H9 (cell line): Measurements from ENCODE around the gene GLMP. TPM values are rescaled to one million over a fixed set of nuclear protein-coding genes. Genes with fewer than 3 reads are reported as not detected.

Experiments used
- DNase-seq: peaks from one replicate; pipeline ENCODE4 v3.0.0-alpha.2; 2017
- H2AFZ ChIP-seq: one replicate; pipeline ENCODE4 v1.6.1; 2013; ENCODE audit warnings: mild to moderate bottlenecking, low read length, control low read depth, moderate library complexity
- H2AK5ac ChIP-seq: 2 replicates; pipeline ENCODE4 v1.6.1; 2013; ENCODE audit warnings: low read length, control low read depth, mixed read lengths; ENCODE audit not compliant: insufficient read length
- H2BK120ac ChIP-seq: one replicate; pipeline ENCODE4 v1.6.1; 2013; ENCODE audit warnings: low read depth, mild to moderate bottlenecking, low read length, control low read depth, inconsistent platforms; ENCODE audit not compliant: poor library complexity, severe bottlenecking
- H2BK12ac ChIP-seq: 2 replicates; pipeline ENCODE4 v1.6.1; 2013; ENCODE audit warnings: low read length, control low read depth, mixed read lengths, low read depth; ENCODE audit not compliant: insufficient read length
- H2BK15ac ChIP-seq: 2 replicates; pipeline ENCODE4 v1.6.1; 2013; ENCODE audit warnings: low read depth, low read length, control low read depth
- H2BK20ac ChIP-seq: one replicate; pipeline ENCODE4 v1.6.1; 2013; ENCODE audit warnings: low read depth, mild to moderate bottlenecking, low read length, control low read depth, inconsistent platforms; ENCODE audit not compliant: poor library complexity, severe bottlenecking
- H2BK5ac ChIP-seq: 2 replicates; pipeline ENCODE4 v1.6.1; 2013; ENCODE audit warnings: low read length, control low read depth, mixed read lengths; ENCODE audit not compliant: insufficient read length
- H3K14ac ChIP-seq: 2 replicates; pipeline ENCODE4 v1.6.1; 2013; ENCODE audit warnings: low read length, control low read depth; ENCODE audit not compliant: insufficient read depth
- H3K18ac ChIP-seq: 2 replicates; pipeline ENCODE4 v1.6.1; 2013; ENCODE audit warnings: low read depth, mild to moderate bottlenecking, mixed read lengths, low read length, control low read depth; ENCODE audit not compliant: insufficient read length
- H3K23ac ChIP-seq: 2 replicates; pipeline ENCODE4 v1.6.1; 2013; ENCODE audit warnings: low read length, control low read depth, mixed read lengths, low read depth; ENCODE audit not compliant: insufficient read length
- H3K23me2 ChIP-seq: 2 replicates; pipeline ENCODE4 v1.6.1; 2013; ENCODE audit warnings: low read depth, mild to moderate bottlenecking, mixed read lengths, low read length, control low read depth; ENCODE audit not compliant: insufficient read length, poor library complexity, severe bottlenecking
- H3K27ac ChIP-seq: 2 replicates; pipeline ENCODE4 v1.5.1; 2013; ENCODE audit warnings: low read length, control low read depth, mixed read lengths, low read depth; ENCODE audit not compliant: insufficient read length
- H3K27me3 ChIP-seq: 2 replicates; pipeline ENCODE4 v1.6.1; 2013; ENCODE audit warnings: low read length, control low read depth, inconsistent platforms; ENCODE audit not compliant: insufficient read depth
- H3K4ac ChIP-seq: 2 replicates; pipeline ENCODE4 v1.6.1; 2013; ENCODE audit warnings: low read depth, mild to moderate bottlenecking, control low read depth, inconsistent platforms, low read length, moderate library complexity
- H3K4me1 ChIP-seq: 2 replicates; pipeline ENCODE4 v1.6.1; 2013; ENCODE audit warnings: low read length, control low read depth, inconsistent platforms; ENCODE audit not compliant: insufficient read depth
- H3K4me2 ChIP-seq: 2 replicates; pipeline ENCODE4 v1.6.1; 2013; ENCODE audit warnings: low read length, control low read depth, mixed read lengths; ENCODE audit not compliant: insufficient read length, insufficient read depth
- H3K56ac ChIP-seq: 2 replicates; pipeline ENCODE4 v1.6.1; 2013; ENCODE audit warnings: low read depth, mild to moderate bottlenecking, mixed read lengths, low read length, control low read depth; ENCODE audit not compliant: insufficient read length
- H3K79me1 ChIP-seq: 2 replicates; pipeline ENCODE4 v1.6.1; 2013; ENCODE audit warnings: low read depth, mild to moderate bottlenecking, moderate library complexity, low read length, control low read depth, inconsistent platforms; ENCODE audit not compliant: insufficient read depth, poor library complexity, severe bottlenecking
- H3K79me2 ChIP-seq: 2 replicates; pipeline ENCODE4 v1.6.1; 2013; ENCODE audit warnings: low read length, control low read depth, inconsistent platforms; ENCODE audit not compliant: insufficient read depth
- H3K9ac ChIP-seq: 2 replicates; pipeline ENCODE4 v1.6.1; 2013; ENCODE audit warnings: low read length, control low read depth, mixed read lengths; ENCODE audit not compliant: insufficient read length; ENCODE audit errors: extremely low read depth
- H3K9me3 ChIP-seq: one replicate; pipeline ENCODE4 v1.6.1; 2013; ENCODE audit warnings: low read depth, low read length, inconsistent platforms; ENCODE audit not compliant: control insufficient read depth
- H3T11ph ChIP-seq: one replicate; pipeline ENCODE4 v1.6.1; 2013; ENCODE audit warnings: mild to moderate bottlenecking, low read length, control low read depth, inconsistent platforms
- H4K20me1 ChIP-seq: one replicate; pipeline ENCODE4 v1.6.1; 2013; ENCODE audit not compliant: control insufficient read depth, insufficient read length, insufficient read depth
- H4K5ac ChIP-seq: 2 replicates; pipeline ENCODE4 v1.6.1; 2013; ENCODE audit warnings: low read depth, mild to moderate bottlenecking, mixed read lengths, low read length, control low read depth; ENCODE audit not compliant: insufficient read length
- H4K8ac ChIP-seq: replicated peaks from 2 replicates; pipeline ENCODE4 v1.6.1; 2013; ENCODE audit warnings: low read length, control low read depth, mixed read lengths, low read depth; ENCODE audit not compliant: insufficient read length
- H4K91ac ChIP-seq: 2 replicates; pipeline ENCODE4 v1.6.1; 2013; ENCODE audit warnings: low read depth, mild to moderate bottlenecking, moderate library complexity, mixed read lengths, low read length, control low read depth; ENCODE audit not compliant: insufficient read length
- H3K27ac Mint-ChIP-seq, 3 experiments: 2 replicates in 2 of 3; 3 replicates in 1 of 3; pipeline ENCODE4 v1.8.0; 2020 to 2021; ENCODE audit warnings: mixed read lengths in 3 of 3, mild to moderate bottlenecking in 1 of 3, moderate library complexity in 1 of 3
- H3K27me3 Mint-ChIP-seq: 2 replicates; pipeline ENCODE4 v1.8.0; 2021; ENCODE audit warnings: low read depth, mild to moderate bottlenecking, moderate library complexity, mixed read lengths
- H3K36me3 Mint-ChIP-seq, 3 experiments: 2 replicates in 2 of 3; 3 replicates in 1 of 3; pipeline ENCODE4 v1.8.0; 2020 to 2021; ENCODE audit warnings: low read depth in 3 of 3, mixed read lengths in 3 of 3; ENCODE audit not compliant: insufficient read depth in 1 of 3
- H3K4me1 Mint-ChIP-seq, 2 experiments: 2 replicates each; pipeline ENCODE4 v1.8.0; 2020; ENCODE audit warnings: mixed read lengths in 2 of 2
- H3K4me3 Mint-ChIP-seq, 2 experiments: 2 replicates in 1 of 2; 3 replicates in 1 of 2; pipeline ENCODE4 v1.8.0; 2020 to 2021; ENCODE audit warnings: mild to moderate bottlenecking in 2 of 2, mixed read lengths in 2 of 2, moderate library complexity in 1 of 2
- H3K9me3 Mint-ChIP-seq, 2 experiments: 2 replicates in 1 of 2; 3 replicates in 1 of 2; pipeline ENCODE4 v1.8.0; 2020; ENCODE audit warnings: mild to moderate bottlenecking in 2 of 2, mixed read lengths in 2 of 2, moderate library complexity in 1 of 2
- CTCF ChIP-seq: fragments of 200-600 bp; sonication (generic); conservative IDR thresholded peaks from 3 replicates; pipeline ENCODE4 v1.8.0; 2021; ENCODE audit warnings: antibody characterized with exemption, mild to moderate bottlenecking
- WGBS: extraction: QIAGEN DNeasy Blood & Tissue Kit; methylation state at CpG from one replicate; pipeline ENCODE4 v1.1.7; 2013; ENCODE audit warnings: missing lambda C conversion rate, low lambda C conversion rate, mixed read lengths; ENCODE audit not compliant: insufficient read length; ENCODE audit errors: extremely low coverage; 5-methylcytosine and 5-hydroxymethylcytosine counted together
- total RNA-seq: library from RNA; stranded (reverse); gene quantifications from 2 replicates; pipeline ENCODE4 v1.2.1, GENCODE V29; 2021

GLMP gene
- total RNA-seq, 1 experiment from 2014 or later, result 49.2 TPM

- Mint-ChIP-seq H3K36me3 (peaks cover 10 to 32% (median 22%) of the 10 kb centered on the region in 3 experiments; a peak in 6 of 7 replicates), H3K4me1 (peaks cover 15 to 22% of the 10 kb centered on the region in 2 experiments), H3K4me3 (no peak overlapping the region), H3K9me3 (no peaks in the 10 kb centered on the region), H3K27ac (peak overlapping the region; percentile 61 to 66 (median 65); a peak in 5 of 7 replicates), H3K27me3 (peaks cover 4% of the 10 kb centered on the region; the same call in 1 of the 2 replicates)
- Histone ChIP-seq H3K4ac (no peak overlapping the region), H2BK120ac (no peak overlapping the region), H3K4me2 (no peak overlapping the region), H3K4me1 (peaks cover 2% of the 10 kb centered on the region; the same call in 1 of the 2 replicates), H3T11ph (no peak overlapping the region), H4K91ac (no peak overlapping the region), H3K14ac (no peak overlapping the region), H2AK5ac (no peak overlapping the region), H2BK12ac (no peak overlapping the region), H2BK5ac (no peak overlapping the region), H2BK15ac (no peak overlapping the region), H3K18ac (no peak overlapping the region), H3K23ac (no peak overlapping the region), H3K79me2 (no peaks in the 10 kb centered on the region), H3K27me3 (no peaks in the 10 kb centered on the region), H3K9me3 (no peaks in the 10 kb centered on the region), H4K8ac (no peak overlapping the region), H4K5ac (no peak overlapping the region), H4K20me1 (no peaks in the 10 kb centered on the region), H3K79me1 (no peaks in the 10 kb centered on the region), H3K9ac (no peak overlapping the region), H2AFZ (no peak overlapping the region), H3K27ac (no peak overlapping the region), H3K56ac (no peak overlapping the region), H2BK20ac (no peak overlapping the region), H3K23me2 (peaks cover 3% of the 10 kb centered on the region)
- WGBS, result no CpG with 5 or more reads among the region's 10 CpGs
- DNase-seq, result no peak
- TF ChIP-seq CTCF, result no peak
These were observed 49.2 kb downstream of the GLMP start for GRCh38 chr1:156246241-156246780.
